ENCODE data around the gene DMD.

The DMD gene

DNA sequence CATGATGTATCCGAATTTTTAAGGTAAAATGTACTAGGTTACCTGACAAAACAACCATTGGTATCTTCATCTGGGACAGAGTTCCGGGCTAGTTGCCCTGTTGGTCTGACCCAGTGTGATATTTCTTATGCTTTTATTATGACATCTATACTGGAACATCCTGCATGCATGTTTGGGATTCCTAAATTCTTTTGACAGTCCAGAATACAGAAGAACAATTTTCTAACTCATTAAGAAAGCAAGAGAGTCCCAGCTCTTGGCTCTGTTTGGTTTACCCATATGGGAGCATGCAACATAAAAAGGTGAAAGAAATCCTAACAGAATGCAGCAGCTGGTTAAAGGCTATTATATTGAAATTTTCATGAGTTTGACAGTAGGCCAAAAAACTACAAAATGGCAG is 1891.8 kb downstream of the DMD start:
- no peaks in the 10 kb centered on the region for H4K20me1 ChIP-seq (ENCODE audit: insufficient read depth, low read length)
- H3K9ac ChIP-seq (ENCODE audit: low read depth, low read length) = no peak overlapping the region
- no peak overlapping the region for H3K4me2 ChIP-seq (ENCODE audit: insufficient read depth, low read length)
- no peak overlapping the region for H2AFZ ChIP-seq (ENCODE audit: low read depth, low read length)
- H3K27ac ChIP-seq (ENCODE audit: low read length) = no peak overlapping the region
- H3K79me2 ChIP-seq (ENCODE audit: insufficient read depth, low read length) = no peaks in the 10 kb centered on the region
- no peak overlapping the region for H3K4me3 ChIP-seq (ENCODE audit: low read depth in 1 of 2, low read length in 2 of 2)
- no peaks in the 10 kb centered on the region for H3K36me3 ChIP-seq (ENCODE audit: insufficient read depth, low read length)
- DNase-seq (no peak), ATAC-seq (ENCODE audit: insufficient read depth, low read depth) (no peak)
- H3K4me1 ChIP-seq (ENCODE audit: insufficient read depth, low read length) = no peaks in the 10 kb centered on the region
- no peaks in the 10 kb centered on the region for H3K9me3 ChIP-seq (ENCODE audit: insufficient read depth, low read length, severe bottlenecking)
- no peaks in the 10 kb centered on the region for H3K27me3 ChIP-seq (ENCODE audit: insufficient read depth, low read length, poor library complexity)
- TF ChIP-seq CTCF (IDR thresholded peaks at IDR 0.05; ENCODE audit: borderline replicate concordance, extremely low read depth, low read length, poor library complexity, severe bottlenecking) = no peak
- TF ChIP-seq EZH2 (IDR thresholded peaks at IDR 0.05; ENCODE audit: borderline replicate concordance, low read depth, low read length, severe bottlenecking) = no peak

DNA sequence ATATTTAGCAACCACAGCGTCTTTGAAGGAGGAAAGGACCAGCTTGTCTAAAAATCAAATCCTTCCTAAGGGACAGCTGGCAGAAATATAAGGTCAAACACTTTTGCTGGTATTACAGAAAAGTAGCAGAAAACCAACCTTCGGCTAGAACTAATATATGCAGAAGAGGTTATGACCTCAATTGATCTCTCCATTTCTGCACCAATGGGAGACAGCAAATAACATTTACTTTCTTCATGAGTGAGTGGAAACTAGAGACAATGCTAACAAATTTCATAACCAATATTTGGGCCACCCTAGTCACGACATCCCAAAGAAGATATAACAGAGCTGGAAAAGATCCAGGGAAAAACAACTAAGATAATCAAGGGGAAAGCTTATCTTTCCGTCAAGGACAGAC is 1892.5 kb downstream of the DMD start:
- Histone ChIP-seq H3K9ac (ENCODE audit: low read depth, low read length) (no peak overlapping the region), H3K4me2 (ENCODE audit: insufficient read depth, low read length) (no peak overlapping the region), H3K27me3 (ENCODE audit: insufficient read depth, low read length, poor library complexity) (no peaks in the 10 kb centered on the region), H2AFZ (ENCODE audit: low read depth, low read length) (no peak overlapping the region), H3K27ac (ENCODE audit: low read length) (no peak overlapping the region), H3K9me3 (ENCODE audit: insufficient read depth, low read length, severe bottlenecking) (no peaks in the 10 kb centered on the region), H3K4me3 (ENCODE audit: low read depth in 1 of 2, low read length in 2 of 2) (no peak overlapping the region), H3K79me2 (ENCODE audit: insufficient read depth, low read length) (no peaks in the 10 kb centered on the region), H3K4me1 (ENCODE audit: insufficient read depth, low read length) (no peaks in the 10 kb centered on the region), H3K36me3 (ENCODE audit: insufficient read depth, low read length) (no peaks in the 10 kb centered on the region), H4K20me1 (ENCODE audit: insufficient read depth, low read length) (no peaks in the 10 kb centered on the region)
- TF ChIP-seq CTCF (IDR thresholded peaks at IDR 0.05; ENCODE audit: borderline replicate concordance, extremely low read depth, low read length, poor library complexity, severe bottlenecking) (no peak), EZH2 (IDR thresholded peaks at IDR 0.05; ENCODE audit: borderline replicate concordance, low read depth, low read length, severe bottlenecking) (no peak)
- no peak for DNase-seq
- ATAC-seq (ENCODE audit: insufficient read depth, low read depth) = no peak

DNA sequence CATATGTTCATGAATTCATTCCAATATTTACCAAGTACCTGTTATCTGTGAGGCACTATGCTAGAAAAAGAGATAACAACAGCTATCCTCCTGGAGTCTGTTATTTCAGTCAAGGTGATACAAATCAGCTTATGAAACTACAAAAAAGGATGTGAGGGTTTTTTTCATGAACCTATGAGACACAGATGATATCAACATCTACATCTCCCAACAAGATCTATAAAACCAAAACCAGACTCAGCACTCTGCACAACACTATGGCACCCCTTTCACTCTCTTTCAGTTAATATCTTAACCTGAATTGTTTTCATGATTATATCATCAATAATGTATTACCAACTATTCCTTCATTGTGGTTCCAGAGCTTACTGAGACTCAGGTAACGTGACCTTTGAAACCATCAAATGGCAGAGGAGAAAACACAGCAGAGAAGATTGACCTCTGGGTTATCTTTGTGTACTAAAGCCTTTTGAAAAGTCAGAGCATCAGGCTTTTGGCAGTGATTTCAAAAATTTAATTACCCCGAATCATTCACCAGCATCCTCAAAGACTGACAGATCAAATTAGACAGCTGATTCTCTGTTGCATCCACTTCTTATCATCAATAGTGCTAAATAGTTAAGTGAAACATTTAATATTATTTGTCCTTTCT is 1894.9 kb downstream of the DMD start:
- no peak for ATAC-seq (ENCODE audit: insufficient read depth, low read depth)
- no peak for TF ChIP-seq CTCF (IDR thresholded peaks at IDR 0.05; ENCODE audit: borderline replicate concordance, extremely low read depth, low read length, poor library complexity, severe bottlenecking)
- TF ChIP-seq EZH2 (IDR thresholded peaks at IDR 0.05; ENCODE audit: borderline replicate concordance, low read depth, low read length, severe bottlenecking) = no peak
- Histone ChIP-seq H3K9ac (ENCODE audit: low read depth, low read length) (no peak overlapping the region), H3K79me2 (ENCODE audit: insufficient read depth, low read length) (no peaks in the 10 kb centered on the region), H3K4me2 (ENCODE audit: insufficient read depth, low read length) (no peak overlapping the region), H3K36me3 (ENCODE audit: insufficient read depth, low read length) (no peaks in the 10 kb centered on the region), H3K4me1 (ENCODE audit: insufficient read depth, low read length) (no peaks in the 10 kb centered on the region), H2AFZ (ENCODE audit: low read depth, low read length) (no peak overlapping the region), H3K27ac (ENCODE audit: low read length) (no peak overlapping the region), H3K9me3 (ENCODE audit: insufficient read depth, low read length, severe bottlenecking) (no peaks in the 10 kb centered on the region), H4K20me1 (ENCODE audit: insufficient read depth, low read length) (no peaks in the 10 kb centered on the region), H3K27me3 (ENCODE audit: insufficient read depth, low read length, poor library complexity) (no peaks in the 10 kb centered on the region), H3K4me3 (ENCODE audit: low read depth in 1 of 2, low read length in 2 of 2) (no peak overlapping the region)
- DNase-seq = no peak

Data from DND-41 (cell line).